NCI-H1092 (cell line): ENCODE data around the gene ANGPTL5.
"Not testable (repeated sequence)": the region's sequence is repeated elsewhere in the genome, so short reads cannot be mapped to it uniquely, and the experiment has no call there.

Experiments used
- DNase-seq: peaks from one replicate; lab custom pipeline; 2025; lab: John Stamatoyannopoulos, UW

Gene ANGPTL5

DNA sequence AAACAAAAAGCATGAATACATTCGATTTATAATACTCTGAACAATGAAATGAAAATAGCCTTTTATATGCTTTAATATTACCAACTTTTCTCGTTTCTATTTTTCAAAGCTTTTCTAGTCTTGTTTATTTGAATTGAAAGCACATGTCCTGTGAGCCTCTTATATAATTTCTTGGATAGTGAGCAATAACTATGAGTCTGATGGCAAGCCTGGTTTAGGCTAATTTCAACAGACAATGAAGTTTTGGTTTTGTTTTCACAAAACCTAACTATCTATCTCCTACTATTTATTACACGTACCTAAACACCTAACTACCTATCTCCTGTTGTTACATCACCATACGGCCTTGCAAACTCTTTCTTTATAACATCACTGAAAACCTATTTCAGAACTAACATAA, 30.7 kb downstream of the ANGPTL5 start:
- DNase-seq, result no peak

DNA sequence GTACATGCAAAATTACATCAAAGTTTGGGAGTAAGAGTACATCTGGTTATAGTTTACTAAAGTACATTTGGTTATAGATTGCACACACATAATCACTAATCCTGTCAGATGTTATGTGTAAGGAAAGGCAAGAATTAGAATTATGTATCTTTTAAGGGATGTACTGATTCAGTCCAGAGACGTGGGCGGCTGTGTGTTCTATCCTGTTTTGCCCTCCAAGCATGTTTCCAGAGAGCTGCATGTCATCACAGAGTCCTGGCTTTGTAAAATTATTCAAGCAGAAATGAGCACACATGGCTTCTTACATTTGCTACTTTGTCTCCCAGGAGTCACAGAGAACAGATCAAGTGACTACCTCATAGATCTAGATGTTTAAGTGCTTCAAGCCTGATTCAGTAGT, 34.7 kb downstream of the ANGPTL5 start:
- no peak for DNase-seq

DNA sequence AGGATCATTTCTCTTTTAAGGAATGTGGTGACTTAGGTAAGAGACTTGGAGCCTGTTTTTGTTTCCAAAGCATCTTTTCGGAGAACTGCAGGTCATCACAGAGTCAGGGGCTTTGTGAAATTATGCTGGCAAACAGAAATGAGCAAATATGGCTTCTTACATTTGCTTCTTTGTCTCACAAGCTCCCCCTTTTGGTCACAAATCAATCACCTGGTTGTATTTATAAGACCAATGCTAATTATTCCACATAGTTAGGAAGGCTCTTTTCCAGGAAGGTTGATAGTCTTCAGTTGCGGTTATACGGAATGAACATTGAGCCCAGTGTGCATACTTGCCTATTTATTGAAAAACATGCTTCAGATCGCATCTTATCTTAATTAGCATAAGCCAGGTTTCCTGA, 36.1 kb downstream of the ANGPTL5 start:
- DNase-seq, result no peak

DNA sequence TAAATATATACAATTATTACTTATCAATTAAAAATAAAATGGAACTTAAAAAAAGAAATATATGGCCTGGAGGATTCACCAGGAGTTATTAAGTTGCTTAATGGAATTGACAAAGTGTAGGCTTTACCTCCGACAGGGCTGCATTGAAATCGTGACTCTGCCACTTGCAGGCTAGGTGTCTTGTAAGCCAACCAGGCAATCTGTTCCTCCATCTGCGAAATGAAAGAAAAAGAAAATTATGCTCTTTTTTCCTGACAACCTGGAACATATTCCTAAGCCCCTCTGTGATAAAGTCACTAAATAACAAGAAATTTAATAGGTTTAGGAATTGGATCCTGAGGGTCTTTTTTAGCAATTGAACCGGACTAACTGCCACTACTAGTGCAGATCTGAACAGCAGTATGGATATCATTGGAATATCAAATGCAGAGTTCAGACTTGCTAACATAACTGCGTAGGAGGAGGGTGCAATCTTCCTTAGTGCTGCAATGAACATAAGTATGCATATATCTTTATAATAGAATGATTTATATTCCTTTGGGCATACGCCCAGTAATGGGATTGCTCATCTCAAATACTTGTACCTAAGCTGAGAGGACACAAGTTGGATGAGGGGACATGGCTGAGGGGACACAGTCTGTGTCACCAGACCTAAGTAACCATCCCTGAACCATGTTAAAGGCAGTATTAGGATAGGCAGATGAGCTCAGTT, 44.0 kb downstream of the ANGPTL5 start:
- DNase-seq, result no peak

DNA sequence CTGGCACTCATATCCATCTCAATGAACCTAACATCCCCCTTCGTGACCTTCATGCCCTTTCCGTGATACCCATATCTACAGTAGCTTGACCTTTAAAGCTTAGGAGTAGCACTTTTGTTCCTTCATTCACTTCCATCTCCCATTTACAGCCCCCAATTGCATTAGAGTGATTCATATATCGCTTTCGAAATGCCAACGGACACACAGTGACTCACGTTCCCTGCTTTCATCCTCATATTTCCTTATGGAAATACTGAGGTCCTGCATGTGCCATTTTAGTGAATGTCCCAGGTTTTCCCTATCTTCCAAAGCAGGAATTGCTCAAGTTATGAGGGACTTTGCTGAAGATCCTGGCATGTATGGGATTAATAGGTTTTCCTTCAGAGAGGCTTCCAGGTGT, 45.8 kb downstream of the ANGPTL5 start:
- no peak for DNase-seq

DNA sequence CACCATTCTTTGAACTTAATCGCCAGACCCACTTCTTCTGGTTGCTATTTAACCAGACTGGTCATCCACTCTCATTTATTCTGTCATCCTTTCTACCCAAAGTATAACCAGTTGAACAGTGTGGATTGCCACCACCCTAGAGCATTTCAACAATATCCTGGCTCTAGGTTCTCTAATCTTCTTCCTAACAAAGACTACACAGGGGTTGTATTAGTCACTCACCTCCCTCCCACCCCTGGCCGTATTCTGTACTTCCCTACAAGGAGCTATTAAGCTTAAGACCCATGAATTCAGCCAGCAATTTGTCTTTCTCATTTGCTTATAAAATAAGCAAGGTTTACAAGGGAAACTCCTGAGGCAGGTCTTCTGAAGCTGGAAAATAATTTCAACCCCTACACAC, 48.4 kb downstream of the ANGPTL5 start:
- no peak for DNase-seq

DNA sequence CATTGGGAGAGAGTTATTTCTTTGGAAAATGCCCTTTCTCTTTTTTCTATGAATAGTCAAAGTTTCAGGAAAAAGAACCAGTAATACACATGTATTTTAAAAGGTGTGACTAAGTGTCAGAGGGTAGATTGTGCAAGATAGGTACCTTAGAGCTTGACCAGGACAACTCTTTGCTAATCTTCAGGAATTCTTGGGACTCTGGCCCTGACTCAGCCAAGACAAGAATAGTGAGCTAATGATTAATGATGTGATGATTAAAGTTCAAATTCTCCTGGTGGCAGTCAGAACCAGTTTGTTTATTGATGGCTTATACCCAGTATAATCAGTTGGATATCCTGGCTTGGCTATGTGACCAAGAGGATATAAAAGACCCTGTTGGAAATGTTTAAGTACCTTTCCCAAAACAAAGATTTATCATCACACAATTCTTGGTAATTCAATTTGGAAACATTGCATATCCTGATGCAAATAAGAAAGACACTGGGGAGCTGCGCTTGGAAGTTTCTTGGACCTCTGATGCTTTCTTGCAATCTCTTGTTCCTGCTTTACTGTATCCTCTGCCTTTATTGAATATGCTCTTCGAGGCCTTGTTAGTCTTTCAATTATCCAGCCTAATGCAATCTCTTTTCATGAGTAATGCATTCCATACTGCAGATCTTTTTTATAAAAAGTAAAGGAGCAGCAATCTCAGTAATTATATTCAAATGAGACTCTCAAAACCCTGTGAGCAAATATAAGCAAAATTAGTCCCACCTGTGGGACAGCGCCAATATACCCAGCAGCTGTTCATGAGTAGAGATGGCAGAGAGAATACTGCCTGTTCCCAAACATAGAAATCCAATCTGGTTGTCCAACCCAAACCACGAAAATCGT, 49.5 kb downstream of the ANGPTL5 start:
- no peak for DNase-seq

DNA sequence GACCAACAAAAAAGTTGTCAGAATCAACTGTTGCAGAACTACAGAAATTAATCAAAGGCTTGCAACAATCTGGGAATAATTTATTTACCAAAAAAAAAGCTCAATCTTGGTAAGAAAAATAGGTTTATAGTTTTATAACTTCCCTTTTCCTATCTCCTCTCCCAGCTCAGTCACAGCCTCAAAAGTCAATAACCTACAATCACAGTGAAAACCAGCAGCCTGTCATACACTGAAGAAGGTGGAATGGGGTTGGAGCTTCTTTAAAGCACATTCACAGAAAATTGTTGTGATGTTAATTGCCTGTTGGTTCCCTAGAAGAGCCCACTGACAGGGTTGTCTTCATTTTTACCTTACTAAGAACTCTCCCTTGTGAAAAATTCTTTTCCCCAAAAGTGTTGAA, 52.2 kb downstream of the ANGPTL5 start:
- no peak for DNase-seq

DNA sequence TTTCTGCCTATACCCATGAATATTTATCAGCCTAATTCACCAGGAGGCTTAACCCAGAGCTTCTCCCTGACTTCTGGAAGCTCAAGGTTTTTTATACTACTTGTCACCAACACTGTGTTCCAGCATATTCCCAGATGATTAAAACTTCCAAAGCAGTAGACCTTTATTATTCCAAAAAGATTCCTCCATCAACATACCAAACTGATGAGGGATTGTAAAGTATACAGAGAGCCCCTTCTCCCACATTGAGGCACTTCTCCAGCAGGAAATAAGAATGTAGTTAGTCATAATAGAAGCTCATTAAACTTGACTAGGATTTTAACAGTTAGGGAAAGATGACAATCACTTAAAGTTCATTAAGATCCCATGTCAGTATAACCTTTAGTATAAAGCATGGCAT, 53.0 kb downstream of the ANGPTL5 start:
- no peak for DNase-seq

DNA sequence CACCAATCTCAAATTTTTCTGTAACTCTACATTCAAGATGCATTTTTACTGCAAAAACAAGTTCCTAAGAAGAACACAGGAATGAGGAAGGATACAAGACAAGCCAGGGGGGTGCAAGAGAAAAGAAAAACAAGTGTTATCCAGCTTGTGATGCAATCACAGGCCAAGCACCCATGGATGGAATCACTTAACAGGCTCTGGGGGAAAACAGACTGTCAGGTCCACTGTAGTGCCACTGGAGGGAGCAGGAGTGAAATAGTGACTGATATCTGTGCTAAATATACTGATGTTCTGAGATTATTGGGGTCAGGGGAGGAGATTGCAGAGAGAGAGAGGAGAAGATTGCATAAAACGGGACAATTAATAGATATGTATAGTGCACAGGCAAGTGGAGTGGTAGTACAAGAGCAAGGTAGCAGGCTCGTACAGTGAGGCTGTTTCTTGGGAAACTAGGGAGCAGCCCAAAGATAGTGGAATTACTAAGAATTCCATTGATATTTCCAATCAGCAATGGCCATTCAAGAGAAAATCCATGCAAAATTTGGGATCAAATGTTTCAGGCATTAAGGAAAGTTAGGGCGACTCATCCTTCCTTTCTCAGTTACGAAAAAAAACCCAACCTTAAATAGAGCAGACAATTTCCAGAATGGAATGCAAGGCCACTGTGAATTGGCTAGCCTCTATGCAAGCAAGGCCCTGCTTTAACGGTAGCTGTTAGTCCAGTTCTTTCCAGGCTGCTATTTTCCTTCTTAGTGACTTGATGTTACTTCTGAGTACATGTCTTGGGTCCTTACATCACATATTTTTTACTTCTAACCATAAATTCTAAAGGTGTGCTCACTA, 53.7 kb downstream of the ANGPTL5 start:
- DNase-seq, result no peak

DNA sequence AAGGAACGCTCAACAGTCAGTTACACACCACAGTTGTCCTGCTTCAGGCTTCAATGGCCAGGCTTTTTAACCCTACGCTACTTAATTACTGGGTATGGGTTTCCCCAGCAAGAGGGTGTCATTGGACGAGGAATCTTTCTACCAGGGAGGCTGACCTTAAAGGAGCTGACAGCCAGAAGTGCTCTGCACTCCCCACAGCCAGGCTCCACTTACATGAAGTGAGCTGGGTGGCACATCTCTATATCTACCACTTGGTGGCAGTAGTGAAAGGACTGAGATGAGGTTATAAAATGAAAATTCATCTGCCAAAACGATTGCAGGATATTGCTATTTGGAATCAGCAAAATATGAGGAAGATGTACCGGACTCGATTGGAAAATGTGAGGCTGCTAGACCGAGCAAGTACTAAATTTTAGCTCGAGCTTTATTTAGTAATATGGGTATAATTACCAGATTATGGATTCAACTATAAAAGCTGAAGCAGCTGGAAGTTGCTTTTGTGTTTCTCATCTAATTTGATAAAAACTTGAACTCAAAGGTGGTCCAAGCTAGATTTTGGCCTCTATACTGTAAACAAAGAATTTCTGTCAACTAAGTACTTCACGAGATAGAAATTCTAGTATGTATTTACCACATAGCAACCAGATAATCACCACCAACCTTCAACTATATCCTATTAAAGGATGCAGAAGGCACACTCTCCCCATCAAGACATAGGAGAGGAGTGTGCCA, 55.5 kb downstream of the ANGPTL5 start:
- DNase-seq, result no peak

DNA sequence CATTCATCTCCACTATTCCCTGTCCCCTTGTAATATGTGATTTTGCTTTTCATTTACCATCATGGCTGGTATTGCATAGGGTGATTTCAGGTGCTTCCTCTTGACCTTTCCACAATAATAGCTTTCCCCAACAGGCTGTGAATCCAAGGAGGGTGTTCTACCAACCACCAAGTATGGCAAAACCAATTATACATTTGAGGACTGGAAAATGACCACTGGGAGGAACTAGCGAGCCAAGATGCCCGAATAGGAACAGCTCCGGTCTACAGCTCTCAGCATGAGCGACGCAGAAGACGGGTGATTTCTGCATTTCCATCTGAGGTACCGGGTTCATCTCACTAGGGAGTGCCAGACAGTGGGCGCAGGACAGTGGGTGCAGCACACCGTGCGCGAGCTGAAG, 64.1 kb downstream of the ANGPTL5 start:
- DNase-seq, result not testable (repeated sequence)

DNA sequence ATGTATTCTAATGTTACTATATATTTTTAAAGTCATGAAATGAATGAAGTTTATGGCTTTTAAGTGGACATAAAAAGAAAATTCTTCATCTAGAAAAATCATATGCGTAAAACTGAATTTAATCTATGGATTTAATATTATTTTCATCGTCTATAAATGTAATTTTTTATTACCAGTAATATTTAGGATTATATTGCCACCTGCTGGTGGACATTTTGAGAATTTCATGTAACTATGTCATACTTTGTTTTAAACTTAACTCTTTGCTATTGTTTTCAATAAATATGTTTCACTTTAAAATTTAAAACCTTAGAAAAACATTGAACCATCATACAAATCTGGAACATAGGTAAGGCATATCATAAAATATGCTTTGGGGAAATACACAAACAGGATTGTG, 68.1 kb downstream of the ANGPTL5 start:
- DNase-seq, result no peak

DNA sequence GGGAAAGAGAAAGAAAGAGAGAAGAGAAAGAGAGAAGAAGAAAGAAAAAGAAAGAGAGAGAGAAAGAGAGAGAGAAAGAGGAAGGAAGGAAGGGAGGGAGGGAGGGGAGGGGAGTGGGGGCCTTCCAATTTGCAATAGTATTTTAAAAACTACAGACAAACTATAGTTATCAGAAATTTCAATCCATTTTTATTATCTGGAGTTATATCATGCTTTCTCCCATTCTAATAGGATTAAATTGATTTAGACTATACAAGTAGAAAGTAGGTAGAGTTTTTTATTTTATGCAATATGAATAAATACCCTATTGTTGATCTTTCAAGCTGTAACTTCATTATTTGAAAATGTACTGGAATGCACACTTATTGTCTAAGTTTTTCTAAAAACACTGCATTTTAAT, 71.7 kb downstream of the ANGPTL5 start:
- DNase-seq, result no peak

DNA sequence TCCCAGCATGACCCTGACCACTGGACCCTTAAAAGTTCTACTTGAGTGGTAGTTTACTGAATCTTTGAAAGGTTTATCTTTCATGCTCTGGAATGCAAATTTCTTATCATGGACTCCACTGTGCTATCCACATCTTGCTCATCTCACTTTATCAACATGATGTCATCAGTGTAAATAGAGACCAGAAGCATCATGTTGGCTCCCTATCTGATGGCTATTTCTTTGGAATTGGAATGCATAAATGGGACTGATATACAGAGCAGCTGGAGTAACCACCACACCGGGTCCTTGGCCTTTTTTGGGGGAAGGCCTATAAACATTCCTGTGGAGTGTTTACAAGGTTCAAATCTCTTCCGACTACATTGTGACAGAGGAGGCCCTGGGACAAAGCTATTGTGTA, 75.6 kb downstream of the ANGPTL5 start:
- DNase-seq, result no peak
